NCI-H2196 (cell line): ENCODE results near the gene RHOT1.
"Not testable (repeated sequence)": the region's sequence is repeated elsewhere in the genome, so short reads cannot be mapped to it uniquely, and the experiment has no call there.

Source experiments
- DNase-seq: peaks from one replicate; lab custom pipeline; 2025; ENCODE audit not compliant: unreplicated experiment; lab: John Stamatoyannopoulos, UW

The RHOT1 gene

GRCh38 chr17:32123782-32124181 lies 18.5 kb upstream of the RHOT1 start:
- no peak for DNase-seq

GRCh38 chr17:32124985-32125847 lies 17.1 kb upstream of the RHOT1 start:
- DNase-seq = peak; percentile 7

DNA sequence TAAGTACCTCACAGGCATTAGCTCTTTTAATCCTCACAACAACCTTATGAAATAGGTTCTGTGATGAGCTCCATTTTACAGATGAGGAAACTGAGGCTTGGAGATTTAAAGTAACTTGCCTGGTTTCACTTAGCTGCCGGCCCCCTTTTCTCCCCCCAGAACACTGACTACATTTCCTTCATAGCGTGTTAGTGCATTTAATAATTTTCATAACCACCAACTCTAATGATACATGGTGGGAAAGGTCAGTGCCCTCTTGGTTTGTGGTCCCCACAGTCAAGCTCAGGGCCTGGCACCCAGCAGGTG lies 16.5 kb upstream of the RHOT1 start:
- DNase-seq = no peak

- no peak for DNase-seq
Measured at GRCh38 chr17:32126325-32126724, 16.0 kb upstream of the RHOT1 start.

GRCh38 chr17:32126746-32127145 lies 15.6 kb upstream of the RHOT1 start:
- DNase-seq = no peak

GRCh38 chr17:32127158-32127897 lies 15.0 kb upstream of the RHOT1 start:
- peak; percentile 30 for DNase-seq

DNA sequence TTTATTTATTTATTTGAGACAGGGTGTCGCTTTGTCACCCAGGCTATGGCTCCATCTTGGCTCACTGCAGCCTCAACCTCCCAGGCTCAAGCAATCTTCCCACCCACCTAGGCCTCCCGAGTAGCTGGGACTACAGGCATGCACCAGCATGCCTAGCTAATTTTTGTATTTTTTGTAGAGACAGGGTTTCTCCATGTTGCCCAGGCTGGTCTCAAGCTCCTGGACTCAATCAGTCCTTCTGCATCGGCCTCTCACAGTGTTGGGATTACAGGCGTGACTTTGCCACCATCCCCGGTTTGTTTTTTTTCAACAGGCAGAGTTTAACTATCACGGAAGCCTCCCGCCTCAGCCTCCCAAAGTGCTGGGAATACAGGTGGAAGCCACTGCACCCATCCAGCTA lies 13.8 kb upstream of the RHOT1 start:
- DNase-seq = not testable (repeated sequence)

GRCh38 chr17:32135497-32136117 lies 6.7 kb upstream of the RHOT1 start:
- not testable (repeated sequence) for DNase-seq

GRCh38 chr17:32136856-32137255 lies 5.4 kb upstream of the RHOT1 start:
- DNase-seq = no peak

GRCh38 chr17:32139504-32139903 lies 2.8 kb upstream of the RHOT1 start:
- DNase-seq = not testable (repeated sequence)

DNA sequence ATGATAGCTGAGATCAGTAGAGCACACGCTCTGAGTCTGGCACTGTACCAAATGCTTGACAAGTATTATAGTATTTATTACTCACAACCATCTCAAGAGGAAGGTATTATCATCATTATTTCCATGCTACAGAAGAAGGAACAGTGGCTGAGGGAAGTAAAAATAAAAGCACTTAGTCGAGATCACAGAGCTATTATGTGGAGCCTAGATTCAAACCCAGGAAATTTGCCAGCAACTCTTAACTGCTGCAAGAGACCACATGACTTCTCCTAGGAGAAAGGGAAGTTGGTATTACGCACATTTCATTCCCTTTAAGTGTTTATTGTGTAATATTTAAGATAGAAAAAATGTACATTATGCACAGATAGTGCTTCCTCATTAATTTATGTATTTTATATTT lies 1.0 kb upstream of the RHOT1 start:
- peak; percentile 59 for DNase-seq

- DNase-seq = no peak
Measured at GRCh38 chr17:32141679-32142037, 644 bp upstream of the RHOT1 start.

DNA sequence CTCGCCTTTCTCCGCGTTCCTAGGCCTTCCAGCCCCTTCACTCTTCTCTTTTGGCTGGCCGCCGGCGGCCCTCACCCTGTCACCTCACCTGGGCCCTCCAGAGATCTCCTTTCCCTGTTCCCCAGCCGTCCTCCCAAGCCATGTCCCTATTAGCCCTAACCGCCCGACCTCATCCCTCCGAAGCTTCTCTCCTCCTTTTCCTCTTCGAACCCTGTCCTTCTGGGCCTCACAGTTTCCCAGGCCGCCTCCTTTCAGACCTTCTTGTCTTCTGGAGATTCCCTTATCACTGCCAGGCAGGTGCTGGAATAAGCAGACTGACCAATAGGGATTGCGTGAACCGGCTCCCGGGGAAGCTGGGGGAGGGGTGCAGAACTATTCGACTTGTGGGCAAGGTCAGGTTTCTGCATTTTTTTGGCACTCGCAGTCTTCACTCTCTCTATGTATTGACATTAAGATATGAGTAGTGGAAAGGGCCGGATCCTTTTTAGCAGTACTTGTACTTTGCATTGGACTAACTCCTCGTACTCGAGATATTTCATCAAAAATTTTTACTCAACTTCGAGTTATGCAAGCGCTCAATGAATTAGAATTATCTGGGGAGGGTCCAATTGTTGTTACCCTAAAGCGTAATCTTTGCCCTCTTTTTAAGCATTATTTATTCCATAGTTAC lies 690 bp downstream of the RHOT1 start:
- peak; percentile 20 for DNase-seq

GRCh38 chr17:32143527-32143870 lies 1.2 kb downstream of the RHOT1 start:
- no peak for DNase-seq

DNA sequence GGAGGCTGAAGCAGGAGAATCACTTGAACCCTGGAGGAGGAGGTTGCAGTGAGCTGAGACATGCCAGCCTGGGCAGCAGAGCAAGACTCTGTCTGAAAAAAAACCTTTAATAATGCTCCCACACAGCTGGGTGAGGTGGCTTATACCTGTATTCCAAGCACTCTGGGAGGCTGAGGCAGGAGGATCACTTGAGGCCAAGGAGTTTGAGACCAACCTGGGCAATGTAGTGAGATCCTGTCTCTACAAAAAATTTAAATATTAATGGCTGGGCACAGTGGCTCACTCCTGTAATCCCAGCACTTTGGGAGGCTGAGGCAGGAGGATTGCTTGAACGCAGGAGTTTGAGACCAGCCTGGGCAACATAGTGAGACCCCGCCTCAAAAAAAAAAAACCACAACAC lies 2.1 kb downstream of the RHOT1 start:
- DNase-seq = not testable (repeated sequence)

DNA sequence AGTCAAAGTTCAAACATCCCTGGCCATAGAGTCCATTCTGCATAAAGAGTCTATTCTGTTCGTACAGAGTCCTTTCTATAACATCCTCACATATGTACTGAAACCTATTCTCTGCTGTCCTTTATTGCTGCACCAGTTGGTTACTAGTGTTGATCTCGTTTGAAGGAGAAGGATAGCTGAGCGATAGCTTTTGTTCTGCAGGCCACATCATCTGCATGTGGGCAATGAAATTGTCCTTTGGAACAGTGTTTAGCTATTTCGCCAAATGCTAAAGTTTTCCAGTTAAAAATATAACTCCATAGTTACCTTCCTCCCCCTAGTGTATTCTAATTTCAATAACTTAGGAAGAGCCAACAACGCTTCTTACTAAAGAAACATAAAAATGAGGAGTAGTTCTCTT lies 6.0 kb downstream of the RHOT1 start:
- DNase-seq = no peak

GRCh38 chr17:32150358-32150757 lies 8.1 kb downstream of the RHOT1 start:
- no peak for DNase-seq

DNA sequence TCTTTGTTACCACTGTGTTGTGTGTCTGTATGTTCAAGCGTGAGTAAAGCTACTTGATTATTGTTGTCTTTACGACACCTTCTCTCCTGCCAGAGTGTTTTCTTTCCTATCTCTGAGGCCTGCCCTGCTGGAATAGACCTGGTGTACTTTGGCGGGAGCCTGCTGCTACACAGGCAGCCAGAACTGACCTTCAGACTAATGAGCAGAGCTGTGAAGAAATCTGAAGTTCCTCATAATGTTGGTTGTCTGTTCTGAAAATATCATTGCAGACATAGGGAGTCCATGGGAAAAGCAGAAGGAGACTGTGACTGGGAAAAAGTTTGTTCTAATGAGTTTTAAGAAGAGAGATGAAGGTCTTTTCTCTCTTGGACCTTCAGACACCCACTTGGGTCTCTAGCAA lies 9.8 kb downstream of the RHOT1 start:
- DNase-seq = no peak

DNA sequence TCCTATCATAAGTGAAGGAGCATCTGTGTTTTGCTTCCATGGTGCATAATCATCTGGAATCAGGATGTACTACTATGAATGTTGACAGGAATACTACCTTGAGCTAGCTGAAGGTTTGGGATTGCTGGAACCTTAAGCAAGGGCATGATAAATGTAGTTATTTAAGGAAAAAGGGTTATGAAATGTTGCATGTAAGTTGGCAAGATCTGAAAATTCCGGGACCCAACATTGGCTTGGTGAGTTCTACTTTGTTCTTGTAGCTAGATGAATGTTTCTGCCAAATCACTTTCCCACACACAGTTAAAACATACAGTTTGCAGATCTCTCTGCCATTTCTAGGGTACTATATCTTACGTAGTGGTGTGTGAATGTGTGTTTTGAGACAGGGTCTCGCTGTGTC lies 13.6 kb downstream of the RHOT1 start:
- no peak for DNase-seq

DNA sequence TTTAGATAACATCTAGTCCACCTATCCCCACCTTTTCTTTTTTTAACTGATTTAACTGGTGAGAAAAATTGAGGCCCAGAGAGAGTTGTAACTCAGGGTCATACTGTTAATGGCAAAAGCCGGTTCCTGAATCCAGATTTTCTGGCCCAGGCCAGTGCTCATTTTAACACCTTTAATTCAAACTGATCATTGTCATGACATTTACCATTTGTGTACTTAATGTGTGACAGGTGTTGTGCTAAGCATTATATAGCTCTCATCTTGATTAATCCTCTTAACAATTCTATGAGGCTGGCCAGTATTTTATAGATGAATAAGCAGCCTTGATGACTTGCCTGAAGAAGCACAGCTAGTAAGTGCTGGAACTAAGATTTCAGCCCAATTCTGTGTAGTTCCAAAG lies 14.4 kb downstream of the RHOT1 start:
- no peak for DNase-seq

GRCh38 chr17:32157225-32157624 lies 14.9 kb downstream of the RHOT1 start:
- no peak for DNase-seq
